HEK293 (cell line): ENCODE measurements around the gene AQP3.
"Not testable (repeated sequence)": the region's sequence is repeated elsewhere in the genome, so short reads cannot be mapped to it uniquely, and the experiment has no call there.

ENCODE experiments used
- CTCF ChIA-PET: fragments of 350-600 bp; formaldehyde crosslinking; extraction: SDS; loops from one replicate; lab custom pipeline; 2021; ENCODE audit warnings: antibody characterized with exemption; lab: Yijun Ruan, JAX
- POLR2A ChIA-PET: fragments of 300-600 bp; formaldehyde crosslinking; extraction: SDS; loops from one replicate; lab custom pipeline; 2020; ENCODE audit warnings: antibody characterized with exemption, inconsistent platforms; lab: Yijun Ruan, JAX
- H3K27ac ChIP-seq: fragments of 200-500 bp; sonication (Bioruptor generic); 2 replicates; pipeline ENCODE4 v1.5.1; 2014; ENCODE audit warnings: low read depth, low read length, control low read depth, inconsistent platforms; ENCODE audit errors: extremely low read depth
- H3K36me3 ChIP-seq, 2 experiments: fragments of 200-500 bp in 1 of 2; sonication (Bioruptor generic) in 1 of 2; 1 replicate in 1 of 2; 2 replicates in 1 of 2; pipeline ENCODE4 v1.5.1; 2014 to 2017; ENCODE audit warnings: inconsistent platforms in 2 of 2, low read length in 2 of 2; ENCODE audit not compliant: control insufficient read depth in 2 of 2, insufficient read depth in 1 of 2
- H3K4me1 ChIP-seq: fragments of 200-500 bp; sonication (Bioruptor generic); 2 replicates; pipeline ENCODE4 v1.5.1; 2014; ENCODE audit warnings: mild to moderate bottlenecking, low read length, inconsistent platforms; ENCODE audit not compliant: control insufficient read depth, insufficient read depth
- H3K4me3 ChIP-seq: 2 replicates; pipeline ENCODE4 v1.5.1; 2011; ENCODE audit warnings: low read depth, mild to moderate bottlenecking, control low read depth, low read length, moderate library complexity
- H3K9me3 ChIP-seq: fragments of 200-500 bp; sonication (Bioruptor generic); 2 replicates; pipeline ENCODE4 v1.5.1; 2014; ENCODE audit warnings: low read depth, low read length, inconsistent platforms; ENCODE audit not compliant: control insufficient read depth, insufficient read depth
- ZNF138 ChIP-seq: fragments of 450-650 bp; formaldehyde crosslinking; IDR thresholded peaks from 2 replicates; pipeline ENCODE4 v1.5.1; 2016; ENCODE audit warnings: missing biosample characterization, missing genetic modification characterization, borderline replicate concordance
- ZNF157 ChIP-seq: fragments of 450-650 bp; formaldehyde crosslinking; IDR thresholded peaks from 2 replicates; pipeline ENCODE4 v1.5.1; 2016; ENCODE audit warnings: missing biosample characterization, missing genetic modification characterization
- ZNF530 ChIP-seq: fragments of 450-650 bp; formaldehyde crosslinking; IDR thresholded peaks from 2 replicates; pipeline ENCODE4 v1.5.1; 2016; ENCODE audit warnings: low read depth, missing biosample characterization, missing genetic modification characterization
- ZNF701 ChIP-seq: fragments of 450-650 bp; formaldehyde crosslinking; IDR thresholded peaks from 2 replicates; pipeline ENCODE4 v1.5.1; 2016; ENCODE audit warnings: missing biosample characterization, missing genetic modification characterization

The AQP3 gene

DNA sequence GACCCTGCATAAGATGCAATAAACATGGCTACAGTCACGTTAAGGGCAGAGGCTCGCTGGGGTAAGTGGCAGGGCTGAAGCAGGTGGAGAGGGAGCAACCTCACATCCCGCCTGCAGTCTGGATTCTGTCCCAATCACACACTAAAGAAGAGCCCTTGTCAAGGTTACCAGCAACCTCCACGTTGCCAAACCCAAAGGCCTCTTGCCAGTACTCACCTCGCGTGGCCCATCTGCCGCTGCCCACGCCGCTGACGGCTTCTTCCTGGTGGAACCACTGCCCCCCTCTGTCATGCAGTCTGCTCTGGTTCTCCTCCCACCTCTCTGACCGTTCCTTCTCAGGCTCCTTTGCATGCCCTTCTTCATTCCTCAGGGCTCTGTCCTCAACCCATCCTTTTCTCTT, 53.8 kb downstream of the AQP3 start (continued):
- TF ChIP-seq ZNF530 (tag by site-specific recombination) (no peak), ZNF138 (no peak), ZNF157 (no peak), ZNF701 (tag by site-specific recombination) (no peak)

DNA sequence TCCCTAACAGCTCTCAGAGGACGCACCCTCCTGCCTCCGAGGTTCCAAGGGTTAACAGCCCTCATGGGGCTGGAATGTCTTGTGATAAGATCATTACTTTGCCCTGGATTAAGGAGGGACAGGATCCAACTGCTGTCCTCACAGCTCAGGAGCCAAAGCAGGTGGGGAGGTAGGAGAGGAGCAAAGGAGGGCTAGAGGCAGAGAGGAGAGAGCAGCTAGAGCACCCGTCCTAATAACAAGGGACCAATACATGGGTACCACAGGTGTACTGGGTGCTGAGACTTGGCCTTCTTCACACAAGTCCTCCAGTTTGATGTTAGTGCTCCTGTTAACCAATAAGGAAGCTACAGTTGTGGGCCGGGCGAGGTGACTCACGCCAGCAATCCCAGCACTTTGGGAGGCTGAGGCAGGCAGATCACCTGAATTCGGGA, 54.8 kb downstream of the AQP3 start:
- H3K27ac ChIP-seq, H3K36me3 ChIP-seq, H3K9me3 ChIP-seq, H3K4me3 ChIP-seq, H3K4me1 ChIP-seq: not testable (repeated sequence)
- ChIA-PET CTCF (interaction anchor here (0.8 to 2.5 kb wide), 6 partner anchors 18 to 130 kb away, joined by 3 to 9 read pairs (median 4); no protein-coding TSS in a partner anchor), POLR2A (interaction anchor here (0.6 kb wide), 1 partner anchor 20 kb away, joined by 3 read pairs; no protein-coding TSS in a partner anchor)
